PC-9 (cell line): Measurements from ENCODE around the gene TMEM17.

Experiments used
- CTCF ChIP-seq: fragments of 200-600 bp; sonication (generic); conservative IDR thresholded peaks from 2 replicates; pipeline ENCODE4 v1.6.1; 2017; ENCODE audit warnings: mixed run types, antibody characterized with exemption, mild to moderate bottlenecking, moderate library complexity
- EZH2 ChIP-seq: fragments of 200-600 bp; sonication (generic); IDR thresholded peaks from 2 replicates; pipeline ENCODE4 v1.8.0; 2017; ENCODE audit warnings: antibody characterized with exemption, low read depth

GRCh38 chr2:62529758-62530157, 23.8 kb upstream of the TMEM17 start:
- TF ChIP-seq CTCF (no peak), EZH2 (no peak)
